ENCODE measurements around the gene THBS3. TPM values are rescaled to one million over a fixed set of nuclear protein-coding genes. Genes with fewer than 3 reads are reported as not detected.

Gene THBS3
- total and polyA plus RNA-seq, 9 of the 15 experiments (the other 6 are each of a cell fraction or from before 2014, with no cell fraction given) = 0.59 to 8.3 (median 3.2) TPM

GRCh38 chr1:155244368-155245162 is 36.9 kb upstream of the THBS3 start (continued):
- peak; percentile 92 to 93 for TF ChIP-seq MAZ (CRISPR knock-in tag; conservative IDR thresholded peaks at IDR 0.05 in 1 of 2, IDR thresholded peaks at IDR 0.05 in 1 of 2)
- TF ChIP-seq NCOA2 (IDR thresholded peaks at IDR 0.05; ENCODE audit: partially characterized antibody in 2 of 2) = no peak
- TF ChIP-seq MCM5 (IDR thresholded peaks at IDR 0.05; ENCODE audit: low read depth) = no peak
- TF ChIP-seq SRF (CRISPR knock-in tag; IDR thresholded peaks at IDR 0.05) = 0 out of 4 replicates have a peak, but pooled peaks of 1 of the 2 experiments have one; percentile 45
- no peak for TF ChIP-seq ZNF134 (CRISPR knock-in tag; conservative IDR thresholded peaks at IDR 0.05)
- TF ChIP-seq FOXJ2 (tag; IDR thresholded peaks at IDR 0.05) = peak; percentile 51
- TF ChIP-seq POU5F1 (IDR thresholded peaks at IDR 0.05; ENCODE audit: borderline replicate concordance, low read depth, low read length, partially characterized antibody) = peak; percentile 20
- no peak for TF ChIP-seq SNIP1 (IDR thresholded peaks at IDR 0.05; ENCODE audit: low read depth)
- TF ChIP-seq HDAC3 (IDR thresholded peaks at IDR 0.05; ENCODE audit: borderline replicate concordance, partially characterized antibody) = no peak
- peak; percentile 100 for TF ChIP-seq NBN (IDR thresholded peaks at IDR 0.05; ENCODE audit: low read depth)
- TF ChIP-seq JUN (IDR thresholded peaks at IDR 0.05; ENCODE audit: borderline replicate concordance, low read depth, low read length) = peak; percentile 66; the same call in 1 of the 2 replicates
- TF ChIP-seq JUN (CRISPR knock-in tag; IDR thresholded peaks at IDR 0.05; ENCODE audit: borderline replicate concordance) = no peak
- TF ChIP-seq ZKSCAN8 (CRISPR knock-in tag; IDR thresholded peaks at IDR 0.05) = peak; percentile 5; the same call in 1 of the 2 replicates
- TF ChIP-seq SP2 (IDR thresholded peaks at IDR 0.05; ENCODE audit: extremely low read depth, low read depth, low read length, poor library complexity, severe bottlenecking) = peak; percentile 68
- TF ChIP-seq ARNT (IDR thresholded peaks at IDR 0.05) = peak; percentile 100
- no peak for TF ChIP-seq NELFE (IDR thresholded peaks at IDR 0.05; ENCODE audit: insufficient read depth, insufficient read length)
- TF ChIP-seq REST (IDR thresholded peaks at IDR 0.05; ENCODE audit: borderline replicate concordance) = 0 out of 2 replicates have a peak, but pooled peaks have one; percentile 4
- TF ChIP-seq REST (CRISPR knock-in tag; IDR thresholded peaks at IDR 0.05; ENCODE audit: low read depth) = peak; percentile 84
- no peak for TF ChIP-seq ADNP (tag; IDR thresholded peaks at IDR 0.05)
- TF ChIP-seq SMARCC2 (IDR thresholded peaks at IDR 0.05; ENCODE audit: low read depth) = no peak
